Ammon's horn (tissue), 1 donor: ENCODE data around the gene LRRC74A.
A peak's percentile ranks its signal among the peaks of the same experiment; 100 is the strongest.

ENCODE experiments used
- DNase-seq: peaks from one replicate; pipeline ENCODE4 v3.0.0-alpha.2; 2016; ENCODE audit warnings: low spot score

LRRC74A gene

GRCh38 chr14:76826122-76826521, at the start of gene LRRC74A:
TSS of gene LRRC74A (plus strand) at chr14:76826408. CDS start at chr14:76826698, 290 bp downstream.
- no peak for DNase-seq

- DNase-seq: peak; percentile 21
Measured at GRCh38 chr14:76776428-76777251, 49.6 kb upstream of the LRRC74A start.

- no peak for DNase-seq
Measured at GRCh38 chr14:76777721-76778120, 48.5 kb upstream of the LRRC74A start.

GRCh38 chr14:76778546-76779215, 47.5 kb upstream of the LRRC74A start:
- no peak for DNase-seq

GRCh38 chr14:76779221-76780057, 46.8 kb upstream of the LRRC74A start:
- no peak for DNase-seq

GRCh38 chr14:76780058-76780345, 46.2 kb upstream of the LRRC74A start:
- no peak for DNase-seq

- DNase-seq: no peak
Measured at GRCh38 chr14:76780360-76780759, 45.8 kb upstream of the LRRC74A start.

GRCh38 chr14:76780875-76781647, 45.1 kb upstream of the LRRC74A start:
- DNase-seq: peak; percentile 90

- DNase-seq: no peak
Measured at GRCh38 chr14:76781648-76782051, 44.6 kb upstream of the LRRC74A start.

GRCh38 chr14:76782115-76782884, 43.9 kb upstream of the LRRC74A start:
- DNase-seq: no peak

GRCh38 chr14:76782885-76783566, 43.2 kb upstream of the LRRC74A start:
- DNase-seq: no peak

- DNase-seq: no peak
Measured at GRCh38 chr14:76784266-76784874, 41.8 kb upstream of the LRRC74A start.

- DNase-seq: peak; percentile 92
Measured at GRCh38 chr14:76784881-76785280, 41.3 kb upstream of the LRRC74A start.

- DNase-seq: peak; percentile 52
Measured at GRCh38 chr14:76786601-76787000, 39.6 kb upstream of the LRRC74A start.

- no peak for DNase-seq
Measured at GRCh38 chr14:76792422-76792821, 33.8 kb upstream of the LRRC74A start.

- DNase-seq: no peak
Measured at GRCh38 chr14:76793324-76793723, 32.9 kb upstream of the LRRC74A start.

GRCh38 chr14:76793956-76794355, 32.3 kb upstream of the LRRC74A start:
- no peak for DNase-seq

- no peak for DNase-seq
Measured at GRCh38 chr14:76806446-76806845, 19.8 kb upstream of the LRRC74A start.

GRCh38 chr14:76808011-76808410, 18.2 kb upstream of the LRRC74A start:
- DNase-seq: no peak

GRCh38 chr14:76808990-76809389, 17.2 kb upstream of the LRRC74A start:
- no peak for DNase-seq
